Measurements from ENCODE around the gene MINDY4. TPM values are rescaled to one million over a fixed set of nuclear protein-coding genes. Genes with fewer than 3 reads are reported as not detected.

MINDY4 gene
- polyA plus RNA-seq, 1 experiment, result 1.8 TPM

DNA sequence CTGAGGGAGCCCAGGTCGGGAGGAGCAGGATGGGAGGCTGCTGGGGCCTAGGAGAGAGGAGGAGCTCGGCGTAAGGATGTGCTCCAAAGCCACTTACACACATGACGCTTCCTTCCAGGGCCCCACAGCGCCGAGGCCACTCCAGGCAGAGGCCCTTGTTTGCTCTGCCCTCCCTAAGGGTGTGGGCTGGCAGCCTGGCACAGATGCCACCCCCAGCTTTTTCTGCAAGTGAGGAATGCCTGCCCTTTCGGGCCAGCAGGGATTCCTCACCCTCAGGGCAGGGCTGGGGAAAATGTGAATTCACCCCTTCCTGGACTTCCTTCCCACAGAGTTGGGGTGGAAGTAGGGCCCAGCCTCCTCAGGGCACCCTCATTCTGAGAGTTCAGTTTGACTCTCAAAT, 134.8 kb downstream of the MINDY4 start:
- POLR2A ChIA-PET, result no interaction called here
- TF ChIP-seq CTCF (IDR thresholded peaks at IDR 0.05; ENCODE audit: low read depth, low read length), result no peak
- CTCF ChIA-PET, result no interaction called here
- Histone ChIP-seq H3K4me3 (ENCODE audit: low read depth, low read length) (no peak overlapping the region), H3K27ac (ENCODE audit: low read depth, low read length) (no peak overlapping the region), H3K27me3 (ENCODE audit: control insufficient read depth, insufficient read depth, low read length) (peaks cover 2% of the 10 kb centered on the region), H3K9me3 (ENCODE audit: control insufficient read depth, insufficient read depth, low read length) (no peaks in the 10 kb centered on the region; the same call in 1 of the 2 replicates)
- DNase-seq (ENCODE audit: low read depth, low spot score), result no peak

GRCh38 chr7:30906515-30907240, 135.5 kb downstream of the MINDY4 start:
- POLR2A ChIA-PET, result no interaction called here
- Histone ChIP-seq H3K9me3 (ENCODE audit: control insufficient read depth, insufficient read depth, low read length) (no peaks in the 10 kb centered on the region; the same call in 1 of the 2 replicates), H3K4me3 (ENCODE audit: low read depth, low read length) (no peak overlapping the region), H3K27ac (ENCODE audit: low read depth, low read length) (no peak overlapping the region), H3K27me3 (ENCODE audit: control insufficient read depth, insufficient read depth, low read length) (peaks cover 2% of the 10 kb centered on the region)
- CTCF ChIA-PET, result interaction anchor here (0.5 to 2.6 kb wide), 2 partner anchors 29 to 32 kb away, joined by 7 to 9 read pairs; no protein-coding TSS in a partner anchor
- TF ChIP-seq CTCF (IDR thresholded peaks at IDR 0.05; ENCODE audit: low read depth, low read length), result no peak
- DNase-seq (ENCODE audit: low read depth, low spot score), result no peak

GRCh38 chr7:30907527-30908267, 136.5 kb downstream of the MINDY4 start:
- CTCF ChIA-PET, result interaction anchor here (0.9 to 2.6 kb wide), 2 partner anchors 10 to 31 kb away, joined by 3 to 7 read pairs; no protein-coding TSS in a partner anchor
- no peak for TF ChIP-seq CTCF (IDR thresholded peaks at IDR 0.05; ENCODE audit: low read depth, low read length)

DNA sequence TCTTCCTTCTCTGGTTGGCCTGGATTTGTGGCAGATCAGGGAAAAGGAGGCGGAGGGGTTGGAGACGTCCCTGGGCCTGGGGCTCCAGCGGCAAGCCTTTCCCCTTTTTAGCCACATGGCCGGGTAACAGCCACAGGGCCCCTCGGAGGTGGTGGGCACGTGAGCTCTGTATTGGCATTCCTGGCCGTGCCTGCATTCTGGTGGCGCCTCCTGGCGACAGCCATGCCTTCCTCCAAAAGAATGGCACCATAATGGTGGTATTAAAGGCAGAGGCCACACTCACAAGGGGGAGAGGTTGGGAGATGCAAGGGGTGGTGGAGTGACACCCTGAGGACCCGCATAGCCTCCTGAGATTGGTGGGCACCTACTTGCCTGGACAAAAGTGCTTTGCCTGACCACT, 137.5 kb downstream of the MINDY4 start:
- ChIA-PET POLR2A (no interaction called here), CTCF (interaction anchor here (0.9 to 2.6 kb wide), 3 partner anchors 11 to 30 kb away, joined by 3 to 7 read pairs (median 5); no protein-coding TSS in a partner anchor)
- no peaks in the 10 kb centered on the region for H3K9me3 ChIP-seq (ENCODE audit: control insufficient read depth, insufficient read depth, low read length)
- peaks cover 6% of the 10 kb centered on the region for H3K27me3 ChIP-seq (ENCODE audit: control insufficient read depth, insufficient read depth, low read length)
- no peak overlapping the region for H3K27ac ChIP-seq (ENCODE audit: low read depth, low read length)
- TF ChIP-seq CTCF (IDR thresholded peaks at IDR 0.05; ENCODE audit: low read depth, low read length), result peak; percentile 27; the same call in 1 of the 2 replicates
- DNase-seq (ENCODE audit: low read depth, low spot score), result no peak
- H3K4me3 ChIP-seq (ENCODE audit: low read depth, low read length), result no peak overlapping the region

More at GRCh38 chr7:30907527-30908267, 136.5 kb downstream of the MINDY4 start:
- no peak for DNase-seq (ENCODE audit: low read depth, low spot score)
- H3K9me3 ChIP-seq (ENCODE audit: control insufficient read depth, insufficient read depth, low read length), result no peaks in the 10 kb centered on the region
- peaks cover 6% of the 10 kb centered on the region for H3K27me3 ChIP-seq (ENCODE audit: control insufficient read depth, insufficient read depth, low read length)
- H3K4me3 ChIP-seq (ENCODE audit: low read depth, low read length), result no peak overlapping the region
- POLR2A ChIA-PET, result no interaction called here
- no peak overlapping the region for H3K27ac ChIP-seq (ENCODE audit: low read depth, low read length)

DNA sequence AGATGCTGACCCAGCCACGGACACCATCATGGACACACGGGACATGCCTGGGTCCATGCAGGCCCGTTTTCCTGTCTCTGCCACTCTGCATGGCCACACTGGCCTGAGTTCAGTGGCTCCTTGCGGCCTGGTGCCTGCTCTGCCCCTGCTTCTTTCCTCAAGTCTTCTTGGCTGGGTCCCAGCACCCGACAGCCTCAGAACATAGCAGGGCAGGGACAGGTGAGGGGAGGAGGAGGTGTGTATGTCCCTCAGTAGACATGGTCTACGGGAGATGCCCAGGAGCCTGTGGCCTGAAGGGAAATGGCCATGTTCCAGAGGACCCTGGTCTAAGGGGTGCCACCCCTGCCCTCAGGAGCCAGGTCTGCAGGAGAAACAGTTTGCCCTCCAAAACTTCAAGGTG, 138.2 kb downstream of the MINDY4 start:
- ChIA-PET CTCF (interaction anchor here (1.0 to 2.6 kb wide), 2 partner anchors 12 to 29 kb away, joined by 5 to 7 read pairs; no protein-coding TSS in a partner anchor), POLR2A (no interaction called here)
- no peak for DNase-seq (ENCODE audit: low read depth, low spot score)
- Histone ChIP-seq H3K4me3 (ENCODE audit: low read depth, low read length) (no peak overlapping the region), H3K27ac (ENCODE audit: low read depth, low read length) (no peak overlapping the region), H3K27me3 (ENCODE audit: control insufficient read depth, insufficient read depth, low read length) (peaks cover 6% of the 10 kb centered on the region), H3K9me3 (ENCODE audit: control insufficient read depth, insufficient read depth, low read length) (no peaks in the 10 kb centered on the region)
- TF ChIP-seq CTCF (IDR thresholded peaks at IDR 0.05; ENCODE audit: low read depth, low read length), result no peak
